GM18907 (cell line): ENCODE data around the gene LVRN.
"Not testable (repeated sequence)": the region's sequence is repeated elsewhere in the genome, so short reads cannot be mapped to it uniquely, and the experiment has no call there.

ENCODE experiments used
- ATAC-seq: cut with Tn5 transposase; IDR thresholded peaks from one replicate; pipeline ENCODE4 v1.9.1; 2021; ENCODE audit warnings: mild to moderate bottlenecking, moderate library complexity; ENCODE audit not compliant: unreplicated experiment

Gene LVRN

GRCh38 chr5:115962239-115962564 lies at the start of gene LVRN:
TSS of gene LVRN (plus strand) at chr5:115962475. CDS start at chr5:115962618, 143 bp downstream.
- ATAC-seq = peak; percentile 9

DNA sequence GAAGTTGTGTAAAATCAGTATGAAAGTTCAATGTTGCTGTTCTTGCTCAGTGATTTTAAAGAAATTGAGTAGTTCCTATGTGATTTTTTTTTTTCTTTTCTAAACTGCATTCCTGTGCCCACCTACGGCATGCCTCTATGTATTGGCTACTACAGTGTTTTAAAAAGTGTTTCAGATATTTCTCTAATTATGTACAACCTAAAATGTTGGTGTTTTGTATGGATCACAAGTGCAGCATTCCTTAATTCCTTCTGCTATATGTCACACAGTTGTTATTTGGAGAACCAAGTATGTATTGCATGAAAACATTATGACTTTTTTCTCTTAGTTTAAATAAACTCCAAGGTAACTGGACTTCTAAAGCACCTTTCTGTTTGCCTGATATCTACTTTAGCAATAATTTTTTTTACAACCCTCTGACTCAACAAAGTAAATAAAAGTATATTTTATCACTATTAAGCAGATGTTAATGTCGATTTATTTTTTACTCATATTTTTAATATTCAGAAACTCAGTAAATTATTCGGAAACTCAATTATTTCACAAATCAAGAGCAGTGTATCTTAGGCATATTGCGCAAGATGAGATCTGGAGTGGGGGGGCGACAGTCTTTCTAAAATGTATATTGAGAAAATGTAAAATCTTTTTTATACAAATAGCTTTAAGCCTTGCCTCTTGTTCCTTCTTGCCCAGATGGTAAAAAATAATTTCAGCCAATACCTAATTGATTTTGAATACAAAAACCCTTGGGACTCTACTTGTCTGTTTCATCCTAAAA lies 48.5 kb upstream of the LVRN start:
- ATAC-seq = not testable (repeated sequence)

DNA sequence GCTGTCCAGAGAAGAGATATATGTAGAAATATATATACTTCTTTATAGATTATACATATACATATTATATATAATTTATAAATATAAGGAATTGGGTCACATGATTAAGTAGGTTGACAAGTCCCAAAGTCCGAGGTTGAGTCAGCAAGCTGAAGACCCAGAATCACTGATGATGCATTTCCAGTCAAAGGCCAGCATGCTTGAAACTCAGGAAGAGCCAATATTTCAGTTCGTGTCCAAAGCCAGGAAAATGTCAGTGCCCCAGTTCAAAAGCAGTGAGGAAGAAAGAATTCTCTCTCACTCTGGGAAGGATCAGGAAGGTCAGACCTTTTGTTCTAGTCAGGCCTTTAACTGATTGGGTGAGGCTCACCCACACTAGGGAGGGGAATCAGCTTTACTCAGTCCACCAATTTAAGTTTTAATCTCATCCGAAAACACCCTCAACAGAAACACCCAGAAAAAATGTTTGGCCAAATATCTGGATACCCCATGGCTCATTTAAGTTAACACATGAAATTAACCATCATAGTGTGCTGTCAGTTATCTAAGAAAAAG lies 42.0 kb upstream of the LVRN start:
- no peak for ATAC-seq

DNA sequence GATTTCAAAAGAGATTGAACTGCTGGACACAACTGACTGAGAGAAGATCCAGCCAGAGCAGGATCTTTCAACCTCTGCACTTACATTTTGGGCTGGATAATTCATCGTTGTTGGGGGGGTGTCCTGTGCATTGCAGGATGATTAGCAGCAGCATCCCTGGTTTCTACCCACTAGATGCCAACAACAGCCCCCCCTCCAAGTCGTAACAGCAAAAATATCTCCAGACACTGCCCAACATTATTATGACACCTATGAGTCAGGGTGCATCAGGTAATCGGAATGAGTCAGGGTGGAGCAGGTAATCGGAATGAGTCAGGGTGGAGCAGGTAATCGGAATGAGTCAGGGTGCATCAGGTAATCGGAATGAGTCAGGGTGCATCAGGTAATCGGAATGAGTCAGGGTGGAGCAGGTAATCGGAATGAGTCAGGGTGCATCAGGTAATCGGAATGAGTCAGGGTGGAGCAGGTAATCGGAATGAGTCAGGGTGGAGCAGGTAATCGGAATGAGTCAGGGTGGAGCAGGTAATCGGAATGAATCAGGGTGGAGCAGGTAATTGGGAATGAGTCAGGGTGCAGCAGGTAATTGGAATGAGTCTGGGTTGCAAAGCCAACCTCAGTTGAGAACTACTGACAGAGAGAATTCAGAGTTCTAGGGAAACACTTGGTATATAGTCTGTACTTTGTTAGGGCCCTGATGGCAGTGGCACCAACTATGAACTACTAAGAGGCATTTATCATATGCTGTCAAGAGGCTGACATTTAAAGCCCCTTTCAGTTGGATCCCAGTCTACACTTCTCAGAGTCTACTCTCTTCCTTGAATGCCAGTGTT lies 33.5 kb upstream of the LVRN start:
- ATAC-seq = not testable (repeated sequence)

- ATAC-seq = not testable (repeated sequence)
Measured at GRCh38 chr5:115930171-115930570, 32.1 kb upstream of the LVRN start.

DNA sequence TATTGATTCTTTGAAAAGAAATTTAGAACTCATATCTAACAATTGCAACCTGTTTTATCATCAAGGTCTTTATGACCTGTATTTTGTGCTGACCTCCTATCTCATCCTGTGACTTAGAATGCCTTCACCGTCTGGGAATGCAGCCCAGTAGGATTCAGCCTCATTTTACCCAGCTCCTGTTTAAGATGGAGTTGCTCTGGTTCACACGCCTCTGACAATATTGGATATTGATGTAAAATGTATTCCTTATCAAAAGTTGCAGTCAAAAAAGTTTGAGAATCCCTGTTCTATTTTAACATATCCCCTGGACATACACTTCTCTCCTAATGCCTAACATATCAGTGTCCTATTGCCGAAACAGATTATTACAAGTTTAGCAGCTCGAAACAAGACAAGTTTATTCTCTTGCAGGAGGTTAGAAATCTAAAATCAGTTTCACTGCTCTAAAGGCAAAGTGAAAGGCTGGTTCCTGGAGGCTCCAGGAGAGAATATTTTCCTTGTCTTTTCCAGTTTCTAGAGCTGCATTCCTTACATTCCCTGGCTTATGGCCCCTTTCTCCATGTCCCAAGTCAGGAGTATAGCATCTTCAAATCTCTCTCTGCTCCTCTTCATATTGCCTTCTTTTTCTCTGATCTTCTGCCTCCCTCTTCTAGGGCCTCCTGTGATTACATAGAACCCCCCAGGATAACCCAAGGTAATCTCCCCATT lies 31.5 kb upstream of the LVRN start:
- ATAC-seq = no peak

- ATAC-seq = no peak
Measured at GRCh38 chr5:115932991-115933390, 29.3 kb upstream of the LVRN start.

DNA sequence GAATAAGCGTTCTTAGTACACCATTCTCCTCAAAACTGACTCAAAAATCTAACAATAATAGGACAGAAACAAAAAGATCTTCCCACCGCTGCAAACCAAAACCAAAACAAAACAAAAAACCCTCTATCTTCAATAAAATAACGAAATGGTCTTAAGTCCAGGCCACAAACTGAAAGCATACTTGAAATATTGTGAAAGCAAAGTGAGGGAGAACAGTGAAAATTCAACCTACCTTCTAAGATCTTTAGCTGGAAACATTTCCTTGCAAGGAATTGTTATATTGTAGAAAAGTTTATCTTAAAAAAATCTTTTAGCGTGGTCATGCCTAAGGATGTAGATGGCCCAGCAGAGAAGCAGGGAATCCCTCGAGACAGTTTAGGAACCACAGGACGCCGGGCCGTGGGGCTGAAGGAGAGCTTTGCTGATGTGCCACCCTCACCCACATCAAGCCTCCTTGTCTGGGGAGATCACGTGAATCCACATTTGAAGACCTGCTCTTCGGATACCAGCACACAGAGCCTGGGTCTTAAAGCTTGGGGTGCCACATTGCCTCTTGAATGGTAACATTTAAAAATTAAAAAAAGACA lies 27.8 kb upstream of the LVRN start:
- no peak for ATAC-seq

DNA sequence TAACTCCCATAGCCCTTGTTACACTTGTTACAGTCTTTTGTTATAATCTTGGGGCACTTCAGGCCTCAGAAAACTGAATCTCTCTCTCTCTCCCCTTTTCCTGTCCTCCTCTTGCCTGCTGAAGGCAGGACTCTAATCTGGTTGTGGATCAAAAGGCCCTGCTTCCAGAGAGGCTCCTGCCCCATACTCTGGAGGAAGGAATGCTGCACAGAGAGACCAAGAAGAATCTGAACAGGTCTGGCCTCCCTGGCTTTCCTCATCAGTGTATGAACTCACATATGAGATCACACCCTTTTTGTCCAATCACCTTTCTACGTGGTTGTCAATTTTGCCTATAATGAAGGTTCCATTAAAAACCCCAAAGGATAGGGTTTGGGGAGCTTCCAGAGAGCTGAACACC lies 26.2 kb upstream of the LVRN start:
- ATAC-seq = no peak

DNA sequence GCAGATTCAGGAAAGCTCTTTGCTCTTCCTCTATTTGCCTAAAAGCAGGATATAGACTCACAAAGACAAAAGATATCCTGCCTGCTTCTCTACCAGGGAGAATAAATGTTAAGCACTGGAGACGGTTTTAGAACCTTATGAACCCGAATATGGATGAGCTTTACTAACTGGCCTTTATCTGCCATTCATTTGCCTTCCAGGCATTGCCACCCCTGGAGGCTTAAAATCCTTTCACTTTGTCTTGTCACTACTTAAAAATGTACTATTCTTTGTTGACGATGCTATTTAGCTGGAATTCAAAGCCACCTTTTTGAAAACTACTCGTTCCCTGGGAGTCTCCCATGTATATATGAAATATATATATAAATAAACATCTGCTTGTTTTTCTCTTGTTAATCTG lies 23.2 kb upstream of the LVRN start:
- ATAC-seq = no peak

GRCh38 chr5:115940080-115940810 lies 22.0 kb upstream of the LVRN start:
- ATAC-seq = no peak

DNA sequence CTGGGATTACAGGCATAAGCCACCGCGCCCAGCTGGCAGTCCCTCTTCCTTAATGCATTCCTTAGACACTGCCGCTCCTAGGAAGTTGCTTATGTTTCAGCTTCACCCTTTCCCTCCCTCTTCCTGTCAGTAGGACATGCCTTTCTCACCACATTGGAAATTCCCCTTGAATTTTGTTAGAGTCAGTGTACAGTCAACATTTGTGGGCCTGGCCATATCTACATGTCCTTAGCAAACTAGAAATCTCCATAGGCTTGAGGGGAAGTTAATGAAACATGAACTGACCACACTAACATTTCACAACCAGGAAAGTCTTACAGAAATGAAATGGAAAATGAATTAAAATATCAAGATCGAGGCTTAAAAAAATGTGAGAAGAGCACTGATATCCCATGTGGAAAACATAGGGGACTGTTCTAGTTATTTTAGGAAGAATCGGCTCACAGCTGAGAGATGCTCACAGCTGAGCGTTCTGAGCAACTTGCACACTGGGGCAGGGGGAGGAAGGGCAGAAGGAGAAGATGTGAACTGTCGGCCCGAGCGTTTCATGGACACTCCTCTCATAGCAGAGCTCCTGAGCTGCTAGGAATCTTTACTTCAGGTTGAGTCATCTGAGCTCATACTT lies 21.1 kb upstream of the LVRN start:
- ATAC-seq = no peak

DNA sequence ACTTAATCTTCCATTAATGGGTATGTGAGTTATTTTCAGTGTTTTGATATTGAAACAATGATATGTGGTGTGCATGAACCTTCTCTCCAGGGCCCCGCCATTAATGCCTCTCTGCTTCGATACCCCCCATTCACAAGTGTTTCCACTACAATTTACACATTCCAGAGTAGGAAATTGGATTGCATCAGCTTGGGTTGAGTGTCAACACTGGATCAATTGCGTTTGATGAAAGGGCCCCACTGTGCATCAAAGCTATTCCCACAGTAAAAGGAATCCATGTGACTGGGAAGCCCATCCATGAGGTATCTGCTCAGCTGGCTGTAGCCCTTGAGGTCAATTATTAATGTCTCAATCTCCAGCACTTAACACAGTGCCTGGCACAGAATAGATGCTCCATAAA lies 17.8 kb upstream of the LVRN start:
- ATAC-seq = no peak

- no peak for ATAC-seq
Measured at GRCh38 chr5:115946655-115947054, 15.6 kb upstream of the LVRN start.

DNA sequence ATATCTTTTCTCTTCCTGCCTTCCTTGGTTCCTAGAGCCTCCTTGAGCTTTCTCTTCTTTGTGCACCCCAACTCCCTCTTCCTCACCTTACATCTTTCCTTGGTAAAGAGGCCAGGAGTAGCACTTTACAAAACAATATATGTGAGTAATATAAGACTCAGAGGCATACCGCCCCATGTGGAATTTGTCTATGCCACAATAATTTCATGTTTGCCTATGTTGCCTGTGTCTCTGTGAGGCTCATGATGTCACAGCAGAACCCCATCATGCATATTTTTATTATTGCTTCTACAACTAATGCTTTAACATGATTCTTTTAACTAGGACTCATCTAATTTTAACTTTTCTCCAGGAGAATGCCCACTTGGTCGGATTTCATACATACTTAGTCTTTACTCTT lies 15.0 kb upstream of the LVRN start:
- no peak for ATAC-seq

- ATAC-seq = no peak
Measured at GRCh38 chr5:115948091-115948534, 14.2 kb upstream of the LVRN start.

DNA sequence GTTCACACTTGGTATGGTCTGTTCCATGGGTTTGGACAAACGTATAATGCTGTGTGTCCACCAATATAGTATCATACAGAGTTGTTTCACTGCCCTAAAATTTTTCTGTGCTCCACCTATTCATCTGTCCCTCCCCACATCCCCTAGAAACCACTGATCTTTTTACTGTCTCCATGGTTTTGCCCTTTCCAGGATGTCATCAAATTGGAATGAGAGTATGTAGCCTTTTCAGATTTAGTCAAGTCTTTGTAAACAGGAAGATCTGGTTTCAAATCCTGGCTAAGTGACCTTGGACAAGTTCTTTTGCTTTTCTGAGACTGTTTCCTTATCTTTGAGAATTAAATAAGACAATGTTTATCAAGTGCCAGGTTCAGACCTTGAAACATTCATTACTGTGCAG lies 13.2 kb upstream of the LVRN start:
- ATAC-seq = no peak

GRCh38 chr5:115952588-115952987 lies 9.7 kb upstream of the LVRN start:
- ATAC-seq = no peak

- ATAC-seq = no peak
Measured at GRCh38 chr5:115954144-115954543, 8.1 kb upstream of the LVRN start.

GRCh38 chr5:115956957-115957356 lies 5.3 kb upstream of the LVRN start:
- no peak for ATAC-seq
